GM18909 (cell line): ENCODE results near the gene VGLL3.
"Not testable (repeated sequence)": the region's sequence is repeated elsewhere in the genome, so short reads cannot be mapped to it uniquely, and the experiment has no call there.

Source experiments
- ATAC-seq: cut with Tn5 transposase; IDR thresholded peaks from one replicate; pipeline ENCODE4 v1.9.1; 2021; ENCODE audit warnings: mild to moderate bottlenecking; ENCODE audit not compliant: unreplicated experiment, poor library complexity

The VGLL3 gene, protein sequence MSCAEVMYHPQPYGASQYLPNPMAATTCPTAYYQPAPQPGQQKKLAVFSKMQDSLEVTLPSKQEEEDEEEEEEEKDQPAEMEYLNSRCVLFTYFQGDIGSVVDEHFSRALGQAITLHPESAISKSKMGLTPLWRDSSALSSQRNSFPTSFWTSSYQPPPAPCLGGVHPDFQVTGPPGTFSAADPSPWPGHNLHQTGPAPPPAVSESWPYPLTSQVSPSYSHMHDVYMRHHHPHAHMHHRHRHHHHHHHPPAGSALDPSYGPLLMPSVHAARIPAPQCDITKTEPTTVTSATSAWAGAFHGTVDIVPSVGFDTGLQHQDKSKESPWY

DNA sequence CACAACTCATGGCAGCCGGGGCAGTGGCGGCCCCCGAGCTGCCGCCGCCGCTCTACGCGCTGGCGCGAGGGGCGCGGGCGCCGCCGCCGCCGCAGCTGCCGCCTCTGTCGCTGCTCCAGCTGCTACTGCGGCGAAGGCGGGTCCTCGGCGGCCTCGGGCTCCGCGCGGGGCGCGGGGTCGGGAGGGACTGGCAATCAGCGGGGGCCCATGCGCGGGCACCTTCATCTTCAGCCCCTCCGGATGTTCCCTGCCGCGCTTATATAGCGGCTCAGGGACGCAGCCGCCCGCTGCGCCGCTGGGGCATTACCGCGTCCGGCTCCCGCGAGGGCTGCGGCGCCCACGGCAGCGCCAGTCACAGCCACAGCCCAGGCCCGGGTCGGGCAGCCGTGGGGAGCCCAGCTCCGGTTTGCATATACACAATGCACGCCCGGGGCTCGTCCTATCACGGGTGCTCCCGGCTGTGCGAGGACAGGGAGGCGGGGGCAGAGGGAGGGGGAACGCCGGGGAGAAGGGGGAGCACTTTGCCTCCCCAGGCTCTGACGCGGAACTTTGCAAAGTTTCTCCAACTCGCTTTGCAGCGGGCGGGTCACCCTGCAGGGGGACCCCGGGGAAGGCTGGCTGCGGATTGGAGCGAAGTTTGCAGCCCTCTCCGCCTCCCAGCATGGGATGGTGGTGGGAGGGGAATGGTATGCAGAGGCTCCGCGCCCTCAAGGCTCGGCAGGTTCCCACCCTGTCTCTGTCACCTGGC, at the start of gene VGLL3:
Gene VGLL3, minus strand, starts transcription at position 416 of the 748 bp plus-strand sequence. Its CDS starts 406 bp downstream, at position 10.
- peak; percentile 66 for ATAC-seq

DNA sequence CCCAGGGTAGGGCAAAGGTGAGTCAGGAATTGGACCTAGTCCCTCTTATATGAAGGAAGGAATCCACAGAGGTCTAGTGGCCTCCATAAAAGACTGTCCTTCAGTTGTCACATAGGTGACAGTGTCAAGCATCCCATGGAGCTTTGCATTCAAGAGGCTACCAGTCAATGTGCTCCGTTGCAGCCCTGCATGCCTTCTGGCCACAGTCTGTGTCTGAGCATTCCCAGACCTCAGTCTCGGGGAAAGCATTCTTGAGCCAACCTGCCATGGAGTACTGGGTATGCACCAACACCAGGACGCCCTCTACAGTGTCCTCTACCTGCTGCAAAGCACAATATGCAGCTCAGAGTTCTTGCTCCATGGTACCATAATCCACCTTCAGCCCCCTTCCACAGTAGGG, 46.7 kb upstream of the VGLL3 start:
- ATAC-seq, result no peak

DNA sequence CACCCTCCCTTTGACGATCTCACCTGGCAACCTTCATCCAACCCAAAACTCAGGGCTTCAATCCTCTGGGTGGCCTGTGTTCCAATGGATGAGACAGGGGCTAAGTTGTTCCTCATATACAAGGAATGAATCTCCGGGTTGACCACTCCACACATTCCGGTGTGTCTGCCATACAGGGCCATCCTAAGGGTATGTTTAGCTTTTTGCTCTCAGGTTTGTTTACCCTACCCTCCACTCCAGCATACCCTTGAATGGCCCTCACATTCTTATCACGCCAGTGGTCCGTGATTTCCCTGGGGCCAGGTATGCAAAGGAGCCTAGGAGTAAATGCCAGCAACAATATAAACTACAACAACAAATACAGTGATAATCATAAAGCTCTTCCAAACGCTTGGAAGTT, 45.7 kb upstream of the VGLL3 start:
- ATAC-seq, result no peak

DNA sequence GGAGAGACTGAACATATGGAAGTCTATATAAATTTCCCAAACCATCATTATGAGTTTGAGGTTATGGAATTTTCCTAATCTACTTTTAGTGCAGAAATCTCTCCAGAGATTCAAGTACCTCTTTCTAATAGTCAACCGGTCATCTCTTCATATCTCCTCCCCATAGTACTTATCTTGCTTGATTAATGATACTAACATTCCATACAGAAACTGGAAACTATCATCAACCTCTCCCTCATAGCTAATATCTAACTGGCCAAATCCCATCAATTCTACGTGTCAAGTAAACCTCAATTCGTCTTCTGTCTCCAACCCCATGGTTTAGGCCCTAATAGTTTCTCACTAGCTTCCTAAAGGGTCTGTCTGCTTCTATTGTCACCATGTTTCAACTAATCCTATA, 44.4 kb upstream of the VGLL3 start:
- no peak for ATAC-seq

DNA sequence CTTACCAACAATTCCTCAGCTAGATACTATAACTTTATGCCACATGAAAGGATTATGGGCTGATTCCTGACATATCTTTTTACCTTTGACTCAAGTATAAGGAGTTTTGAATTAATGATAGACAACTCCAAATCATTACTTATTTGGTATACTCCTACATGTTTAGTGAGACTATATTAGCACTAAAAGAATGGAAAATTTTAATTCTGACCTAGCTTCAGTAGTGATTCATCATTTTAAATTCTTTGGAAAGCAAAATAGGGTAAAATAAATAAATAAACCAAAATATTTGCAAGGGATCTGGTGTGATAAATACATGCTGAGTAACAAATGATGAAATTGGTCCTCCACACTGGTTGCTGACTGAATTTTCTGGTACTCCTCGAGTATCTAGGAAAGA, 42.3 kb upstream of the VGLL3 start:
- ATAC-seq, result no peak

DNA sequence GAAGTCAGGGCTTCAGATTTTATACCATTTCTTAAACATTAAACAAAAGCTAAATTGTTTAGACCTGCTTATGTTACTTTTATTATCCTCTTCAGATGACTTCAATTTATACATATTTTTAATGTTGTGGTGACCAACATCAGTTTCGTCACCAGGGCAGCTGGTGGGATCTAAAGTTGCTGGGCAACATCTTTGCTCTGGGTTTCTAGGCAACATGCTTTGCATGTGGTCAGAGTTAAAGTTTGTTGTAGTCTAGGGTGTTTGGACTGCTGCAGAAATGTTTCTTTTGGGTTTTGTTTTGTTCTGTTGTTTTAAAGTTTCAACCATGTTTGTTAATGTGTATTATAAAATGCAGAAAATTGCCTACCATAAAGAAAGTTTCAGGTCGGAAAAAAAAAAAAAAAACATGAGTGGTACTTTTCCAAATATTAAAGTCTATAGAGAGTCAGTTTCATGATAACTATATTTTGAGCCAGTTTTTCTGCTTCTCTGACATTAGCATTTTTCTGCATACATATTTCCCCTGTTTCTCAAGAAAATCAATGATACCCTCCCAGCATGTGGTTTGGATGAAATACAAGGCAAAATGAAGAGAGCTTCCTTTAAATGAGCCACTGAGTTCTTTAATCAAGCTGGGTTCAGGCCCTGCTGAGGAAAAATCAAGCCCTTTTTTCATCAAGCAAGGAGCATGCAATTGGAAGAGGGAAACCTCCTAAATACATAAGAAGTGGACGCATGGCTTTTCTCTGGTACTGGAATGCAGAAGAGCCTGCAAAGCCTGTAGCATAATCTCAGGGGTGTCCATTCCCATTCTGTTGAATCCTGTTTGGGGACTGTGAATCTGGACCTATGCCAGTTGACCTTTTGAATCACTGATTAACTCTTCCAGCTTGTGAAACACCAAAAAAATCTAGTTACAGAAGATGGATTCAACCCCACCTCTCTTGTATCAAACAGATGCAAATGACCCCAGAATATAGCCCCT, 35.0 kb upstream of the VGLL3 start:
- ATAC-seq, result no peak

DNA sequence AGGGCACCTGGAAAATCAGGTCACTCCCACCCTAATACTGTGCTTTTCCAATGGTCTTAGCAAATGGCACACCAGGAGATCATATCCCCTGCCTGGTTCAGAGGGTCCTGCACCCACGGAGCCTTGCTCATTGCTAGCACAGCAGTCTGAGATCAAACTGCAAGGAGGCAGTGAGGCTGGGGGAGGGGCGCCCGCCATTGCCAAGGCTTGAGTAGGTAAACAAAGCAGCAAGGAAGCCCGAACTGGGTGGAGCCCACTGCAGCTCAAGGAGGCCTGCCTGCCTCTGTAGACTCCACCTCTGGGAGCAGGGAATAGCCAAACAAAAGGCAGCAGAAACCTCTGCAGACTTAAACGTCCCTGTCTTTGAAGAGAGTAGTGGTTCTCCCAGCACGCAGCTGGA, 26.4 kb upstream of the VGLL3 start:
- ATAC-seq, result not testable (repeated sequence)

DNA sequence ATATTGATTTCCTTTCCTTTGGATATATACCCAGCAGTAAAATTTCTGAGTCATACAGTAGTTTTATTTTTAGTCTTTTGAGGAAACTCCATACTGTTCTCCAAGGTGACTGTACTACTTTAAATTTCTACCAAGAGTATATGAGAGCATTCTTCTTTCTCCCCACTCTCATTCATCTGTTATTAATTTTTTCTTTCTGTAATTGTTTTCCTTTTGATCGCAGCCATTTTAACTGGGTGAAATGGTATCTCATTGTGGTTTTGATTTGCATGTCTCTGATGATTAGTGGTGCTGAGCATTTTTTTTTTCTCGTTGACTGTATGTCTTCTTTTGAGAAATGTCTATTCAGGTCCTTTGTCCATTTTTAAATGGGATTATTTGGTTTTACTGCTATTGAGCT, 18.3 kb upstream of the VGLL3 start:
- ATAC-seq, result no peak

DNA sequence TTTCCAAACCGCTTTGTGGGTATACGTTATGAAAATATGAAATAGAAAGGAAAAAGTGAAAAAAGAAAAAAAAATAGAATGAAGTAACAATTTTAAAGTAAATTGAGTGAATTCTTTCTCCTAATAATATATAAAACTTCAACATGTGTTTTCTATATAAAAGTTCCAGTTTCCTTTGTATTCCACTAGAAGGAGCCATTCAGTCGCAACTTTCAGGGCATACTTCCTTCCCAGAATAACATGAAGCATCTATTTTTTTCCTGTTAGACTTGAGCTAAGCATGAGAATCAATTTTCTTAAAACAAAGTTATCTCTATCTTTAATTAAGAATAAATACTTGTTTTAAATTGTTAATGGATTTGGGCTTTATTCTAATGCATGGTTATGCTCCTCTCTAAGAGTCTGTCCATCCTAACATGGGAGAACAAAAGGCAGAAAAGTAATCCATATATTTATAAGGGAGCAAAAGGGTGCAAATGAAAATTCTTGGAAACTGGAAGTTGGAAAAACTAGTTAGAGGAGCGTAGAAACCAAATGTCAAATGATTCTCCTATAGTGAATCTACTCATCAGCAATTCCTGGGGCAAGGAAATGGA, 16.0 kb upstream of the VGLL3 start:
- ATAC-seq, result no peak

DNA sequence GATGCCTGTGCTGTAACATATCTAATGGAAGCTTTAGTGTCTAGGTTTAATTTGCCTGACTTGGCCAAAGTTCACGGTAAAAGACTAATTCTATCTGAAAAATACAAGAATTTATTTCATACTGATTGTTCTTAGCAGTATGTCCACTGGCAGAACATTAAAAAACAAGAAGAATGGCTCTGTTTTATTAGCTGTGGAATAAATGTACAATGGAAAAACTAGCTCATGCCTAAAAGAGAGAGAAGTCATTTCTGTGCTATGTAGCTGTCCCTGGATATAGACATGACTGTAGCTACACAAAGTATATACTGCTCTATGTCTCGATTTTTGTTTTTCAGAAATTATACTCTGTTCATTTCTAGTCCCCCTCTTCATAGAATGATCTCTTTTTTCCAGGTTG, 13.9 kb upstream of the VGLL3 start:
- no peak for ATAC-seq

DNA sequence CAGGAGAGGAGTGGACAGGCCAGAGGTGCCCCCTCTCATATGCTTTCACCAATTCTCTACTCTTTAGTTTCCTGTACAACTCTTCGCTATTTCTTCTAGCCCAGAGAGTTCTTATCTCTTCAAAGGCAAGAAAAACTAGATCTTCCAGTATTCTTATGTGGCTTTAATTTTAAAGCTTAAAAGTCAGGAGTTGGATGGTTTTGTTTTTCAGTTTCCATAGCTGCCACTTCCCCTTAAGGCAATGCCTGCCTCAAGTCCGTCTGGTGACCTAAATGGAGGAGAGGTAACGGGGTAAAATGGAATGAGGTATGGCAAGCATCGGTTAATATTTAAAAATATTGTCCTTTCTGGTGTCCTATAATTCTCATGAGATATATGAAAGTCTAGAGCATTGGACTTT, 11.4 kb upstream of the VGLL3 start:
- ATAC-seq, result no peak

DNA sequence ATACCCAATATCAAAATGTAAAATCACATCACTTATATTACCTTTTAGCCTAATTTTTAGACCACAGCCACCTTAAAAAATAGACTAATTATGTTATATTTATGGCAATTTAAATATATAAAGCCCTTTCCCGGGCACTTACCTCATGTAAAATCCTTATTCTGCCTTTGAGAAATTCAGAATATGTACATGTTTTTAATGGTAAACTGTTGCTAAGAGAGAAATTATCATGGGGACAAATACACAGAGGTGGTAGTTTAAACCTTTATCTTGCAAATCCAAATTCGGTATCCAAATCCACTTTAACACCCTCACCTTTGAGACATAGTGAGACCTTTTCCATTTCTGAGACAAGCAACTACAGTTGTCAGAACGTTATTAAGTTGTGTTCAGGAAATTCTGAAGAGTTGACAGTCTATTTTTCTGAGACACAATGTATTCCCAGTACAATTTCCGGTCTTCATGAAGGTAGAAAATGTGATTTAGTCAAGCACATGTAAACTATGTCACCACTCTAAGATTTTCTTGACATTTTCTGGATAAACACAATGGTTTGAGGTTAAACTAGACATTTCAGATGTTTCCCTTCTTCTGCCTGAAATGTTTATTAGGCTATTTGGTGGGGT, 10.6 kb upstream of the VGLL3 start:
- no peak for ATAC-seq

DNA sequence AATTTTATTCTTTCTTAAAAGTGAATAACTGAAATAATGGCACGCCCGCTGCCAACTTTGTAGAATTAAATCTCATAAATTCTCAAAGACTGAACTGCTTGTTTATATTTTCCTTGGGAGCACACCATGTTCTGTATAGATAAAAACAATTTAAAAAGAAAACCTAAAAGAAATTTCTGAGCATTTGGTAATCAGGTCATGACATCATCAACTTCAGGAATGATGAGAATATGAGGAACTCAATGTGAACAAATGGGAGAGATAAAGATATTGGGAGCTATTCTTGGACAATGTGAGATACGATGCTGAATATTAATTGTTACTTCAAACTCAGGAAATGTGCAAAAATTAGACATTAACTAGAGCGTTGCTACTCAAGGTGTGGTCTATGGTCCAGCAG, 10.0 kb upstream of the VGLL3 start:
- ATAC-seq, result no peak

DNA sequence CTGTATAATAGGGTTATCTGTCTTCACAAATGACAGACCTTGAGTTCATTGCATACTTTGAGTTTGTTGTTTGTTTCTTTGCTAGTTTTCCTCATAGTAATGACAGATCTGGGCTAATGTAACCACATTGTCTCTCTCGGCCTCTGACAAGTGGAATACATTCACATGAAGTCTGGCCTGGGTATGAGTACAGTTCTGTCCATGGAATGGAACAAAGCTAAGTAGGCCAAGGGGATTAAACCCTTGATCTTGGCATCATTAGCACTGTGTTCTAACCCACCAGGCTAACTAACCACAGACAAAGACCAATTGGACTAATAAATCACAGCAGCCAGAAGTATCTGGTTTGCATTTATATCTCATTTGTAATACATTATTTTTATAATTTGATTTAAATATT, 7.6 kb upstream of the VGLL3 start:
- no peak for ATAC-seq

DNA sequence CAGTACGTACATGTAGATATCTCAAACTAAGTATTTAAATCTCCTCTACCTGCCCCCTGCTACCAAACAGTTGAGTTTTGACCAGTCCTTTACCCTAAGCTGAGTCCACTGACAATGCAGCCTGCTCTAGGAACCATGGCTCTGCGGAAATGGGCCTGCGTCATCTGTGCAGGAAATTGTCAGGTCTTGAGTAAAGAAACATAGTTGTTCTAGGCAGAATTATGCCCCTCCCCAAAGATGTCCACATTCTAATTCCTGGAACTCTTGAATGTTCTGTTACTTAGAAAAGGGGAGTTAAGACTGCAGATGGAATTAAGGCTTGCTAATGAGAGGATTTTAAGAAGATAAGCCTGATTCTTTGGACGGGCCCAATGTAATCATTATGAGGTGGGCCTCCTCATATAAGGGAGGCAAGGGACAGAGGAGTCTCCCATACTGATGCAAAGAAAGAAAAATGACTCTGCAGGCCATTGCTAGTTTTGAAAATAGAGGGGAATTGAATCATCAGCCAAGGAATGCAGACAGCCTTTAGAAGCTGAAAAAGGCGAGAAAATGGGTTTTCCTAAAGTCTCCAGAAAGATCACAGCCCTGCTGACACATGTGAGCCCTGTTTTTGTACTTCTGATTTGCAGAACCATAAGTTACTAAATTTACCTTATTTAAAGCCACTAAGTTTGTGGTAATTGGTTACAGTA, 5.5 kb upstream of the VGLL3 start:
- ATAC-seq, result no peak

DNA sequence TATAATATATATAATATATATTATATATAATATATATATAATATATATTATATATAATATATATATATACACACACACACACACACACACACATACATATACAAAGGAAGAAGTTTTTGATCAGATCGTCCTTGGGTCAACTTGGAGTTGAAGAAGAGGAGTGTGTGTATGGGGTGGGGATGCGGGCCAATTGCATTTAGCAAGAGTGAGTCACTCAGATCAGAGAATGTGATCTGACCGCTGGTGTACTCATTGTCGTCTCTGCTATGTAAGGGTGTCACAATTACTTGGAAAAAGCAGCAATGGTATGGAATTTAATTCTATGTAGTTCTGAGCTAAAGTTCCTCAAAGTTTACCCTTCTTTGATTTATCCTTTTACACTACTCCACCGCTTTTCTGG, 4.6 kb upstream of the VGLL3 start:
- ATAC-seq, result no peak

DNA sequence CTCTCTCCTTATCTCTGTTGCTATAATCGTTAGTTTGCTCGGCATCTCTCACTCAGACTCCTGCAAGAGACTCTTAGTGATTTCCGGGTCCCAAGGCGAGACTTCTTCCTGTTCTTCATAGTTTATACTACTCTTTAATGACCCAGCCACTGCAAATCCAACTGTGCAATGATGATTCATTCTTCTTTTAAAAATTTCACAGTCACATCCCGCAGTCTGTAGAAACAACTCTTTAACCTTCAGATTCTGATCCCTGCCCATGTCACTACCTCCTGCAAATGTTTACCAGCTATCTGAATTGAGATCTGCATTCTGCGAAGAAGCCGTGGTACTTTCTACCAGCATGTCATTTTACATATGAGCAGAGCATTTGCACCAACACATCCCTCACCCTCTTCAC, 2.8 kb upstream of the VGLL3 start:
- no peak for ATAC-seq

DNA sequence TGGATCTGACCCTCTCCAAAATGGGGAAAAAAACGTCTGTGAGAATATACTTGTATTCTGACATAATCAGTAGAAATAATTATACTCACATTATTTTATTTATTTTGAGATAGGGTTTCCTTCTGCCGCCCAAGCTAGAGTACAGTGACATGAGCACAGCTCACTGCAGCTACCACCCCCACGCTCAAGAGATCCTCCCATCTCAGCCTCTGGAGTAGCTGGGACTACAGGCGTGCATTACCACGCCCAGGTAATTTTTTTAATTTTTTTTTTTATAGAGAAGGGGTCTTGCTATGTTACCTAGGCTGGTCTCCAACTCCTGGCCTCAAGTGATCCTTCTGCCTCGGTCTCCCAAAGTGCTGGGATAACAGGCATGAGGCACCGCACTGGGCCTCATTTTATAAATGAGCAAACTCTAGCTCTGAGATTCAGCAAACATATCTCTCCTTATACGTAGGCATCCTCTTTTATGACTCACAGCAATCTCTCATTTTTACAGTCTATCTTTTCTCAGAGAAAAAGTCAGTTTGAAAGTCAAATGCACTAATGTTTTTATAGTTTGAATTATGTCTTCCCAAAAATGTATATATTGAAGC, 989 bp upstream of the VGLL3 start:
- no peak for ATAC-seq

DNA sequence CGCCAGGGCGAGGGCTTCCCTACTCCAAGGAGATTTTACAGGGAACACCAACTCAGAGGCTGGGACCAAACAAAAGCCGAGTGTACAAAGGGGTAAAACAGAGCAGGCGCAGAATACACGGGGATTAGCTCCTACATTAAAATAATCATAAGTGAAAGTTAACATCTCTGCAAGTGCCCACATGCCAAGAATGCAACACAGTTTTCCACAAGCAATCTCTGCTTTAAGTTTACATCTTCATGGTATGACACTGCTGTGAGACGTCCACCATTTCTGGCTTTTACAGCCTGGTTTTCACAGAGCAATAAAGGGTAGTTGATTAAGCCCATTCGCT, 500 bp upstream of the VGLL3 start:
- peak; percentile 15 for ATAC-seq
